HUDEP-2 (cell line): ENCODE measurements around the gene IQCK.
"Not testable (repeated sequence)": the region's sequence is repeated elsewhere in the genome, so short reads cannot be mapped to it uniquely, and the experiment has no call there.

Experiments used
- DNase-seq, 76 experiments: peaks; one replicate each; lab custom pipeline; 2025; ENCODE audit not compliant: unreplicated experiment in 76 of 76; lab: John Stamatoyannopoulos, UW

IQCK gene

DNA sequence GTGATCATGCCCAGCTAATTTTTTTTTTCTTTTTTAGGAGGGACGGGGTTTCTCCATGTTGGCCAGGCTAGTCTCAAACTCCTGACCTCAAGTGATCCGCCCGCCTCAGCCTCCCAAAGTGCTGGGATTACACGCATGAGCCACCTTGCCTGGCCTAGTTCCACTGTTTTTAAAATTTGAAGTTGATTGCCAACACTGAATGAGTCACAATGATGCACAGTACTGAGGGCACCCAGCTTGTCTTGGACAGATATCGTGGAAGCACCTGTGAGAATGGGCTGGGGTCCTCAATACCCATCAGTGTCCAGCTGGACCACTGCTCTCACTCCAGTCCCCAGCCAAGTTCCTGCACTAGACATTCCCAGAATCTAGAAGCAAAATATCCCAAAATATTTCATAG, 2.5 kb upstream of the IQCK start:
- DNase-seq: no peak

- no peak for DNase-seq
Measured at GRCh38 chr16:19716183-19716582, 1.9 kb upstream of the IQCK start.

DNA sequence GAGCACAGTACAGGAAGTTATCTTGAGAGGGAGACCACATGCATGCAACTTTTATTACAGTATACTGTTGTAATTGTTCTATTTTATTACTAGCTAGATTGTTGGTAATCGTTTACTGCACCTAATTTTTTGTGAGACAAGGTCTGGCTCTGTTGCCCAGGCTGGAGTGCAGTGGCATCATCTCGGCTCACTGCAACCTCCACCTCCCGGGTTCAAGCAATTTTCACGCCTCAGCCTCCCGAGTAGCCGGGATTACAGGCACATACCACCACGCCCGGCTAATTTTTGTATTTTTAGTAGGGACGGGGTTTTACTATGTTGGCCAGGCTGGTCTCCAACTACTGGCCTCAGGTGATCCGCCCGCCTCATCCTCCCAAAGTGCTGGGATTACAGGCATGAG, 1.3 kb upstream of the IQCK start:
- DNase-seq: not testable (repeated sequence)

GRCh38 chr16:19717314-19717713, 757 bp upstream of the IQCK start:
- peak in 2 of 76 experiments; percentile 8 to 12 for DNase-seq

DNA sequence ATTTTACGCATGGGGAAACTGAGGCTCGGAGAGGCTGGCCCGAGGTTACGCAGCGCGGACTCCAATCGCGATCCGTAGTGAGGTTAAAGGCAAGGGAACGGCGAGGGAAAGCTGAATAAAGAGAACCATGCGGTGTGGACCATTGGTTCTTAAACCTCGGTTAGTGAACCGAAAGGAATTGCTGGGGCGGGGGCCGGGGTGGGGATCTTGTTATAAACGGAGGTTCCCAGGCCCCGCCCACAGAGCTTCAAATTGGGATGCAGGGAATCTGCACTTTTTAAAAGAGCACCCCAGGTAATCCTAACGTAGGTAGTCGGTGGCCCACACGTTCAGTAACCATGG, 524 bp downstream of the IQCK start:
- DNase-seq: no peak

DNA sequence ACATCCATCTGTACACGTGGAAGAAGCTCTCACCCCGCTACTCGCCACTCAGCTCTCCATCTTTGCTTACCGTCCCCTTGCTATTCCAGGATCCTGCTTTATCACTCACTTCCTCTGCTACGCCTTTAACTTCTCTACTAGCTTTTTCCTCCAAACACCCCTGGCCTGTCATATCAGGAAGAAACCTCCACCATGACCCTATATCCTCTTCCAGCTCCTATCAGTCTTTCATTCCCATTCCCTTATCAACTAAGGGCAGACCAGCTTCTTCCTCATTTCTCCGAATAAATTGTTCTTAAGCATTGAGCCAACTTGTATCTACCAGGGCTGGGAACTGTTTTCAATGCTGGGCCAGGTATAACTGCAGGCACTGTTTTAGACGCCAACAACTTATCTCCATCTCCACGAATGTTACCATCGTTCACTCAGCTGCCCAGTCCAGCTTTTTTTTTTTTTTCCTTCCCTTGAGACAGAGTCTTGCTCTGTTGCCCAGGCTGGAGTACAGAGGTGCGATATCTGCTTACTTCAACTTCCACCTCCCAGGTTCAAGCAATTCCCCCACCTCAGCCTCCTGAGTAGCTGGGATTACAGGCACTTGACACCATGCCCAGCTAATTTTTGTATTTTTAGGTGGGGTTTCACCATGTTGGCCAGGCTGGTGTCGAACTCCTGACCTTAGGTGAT, 4.3 kb downstream of the IQCK start:
- DNase-seq: peak in 7 of 76 experiments; percentile 1 to 36 (median 22)

DNA sequence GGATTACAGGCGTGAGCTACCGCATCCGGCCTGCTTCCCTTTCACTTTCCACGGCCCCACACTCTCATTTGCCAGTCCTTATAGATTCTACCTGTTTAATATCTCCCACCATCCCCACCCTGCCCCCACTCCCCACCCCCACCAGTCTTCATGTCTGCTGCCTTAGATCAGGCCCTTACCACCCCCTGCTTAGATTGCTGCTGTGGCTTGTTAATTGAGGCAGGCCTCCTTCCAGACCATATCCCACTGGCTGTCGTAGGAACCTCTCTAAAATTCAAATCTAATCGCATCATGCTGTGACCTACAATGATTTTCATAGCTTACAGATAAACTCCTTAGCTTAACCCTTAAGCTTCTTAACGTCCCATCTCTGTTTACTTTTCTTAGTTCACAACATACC, 4.9 kb downstream of the IQCK start:
- no peak for DNase-seq

DNA sequence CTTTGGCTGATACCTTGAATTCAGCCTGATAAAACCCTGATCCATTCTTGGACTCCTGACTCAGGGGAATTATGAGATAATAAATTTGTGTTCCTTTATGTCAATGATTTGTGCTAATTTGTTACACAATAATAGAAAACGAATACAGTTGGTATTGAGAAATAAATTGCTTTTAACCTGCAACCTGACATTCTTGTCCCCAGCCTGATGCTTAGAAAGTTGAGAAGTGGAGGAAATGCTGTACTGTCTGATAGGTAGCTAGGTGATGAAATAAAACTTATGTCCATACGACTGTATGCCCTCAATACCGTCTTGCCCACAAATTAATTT, 10.5 kb downstream of the IQCK start:
- DNase-seq: no peak

GRCh38 chr16:19733551-19733950, 15.5 kb downstream of the IQCK start:
- no peak for DNase-seq

GRCh38 chr16:19735074-19735867, 17.2 kb downstream of the IQCK start:
- DNase-seq: no peak

- no peak for DNase-seq
Measured at GRCh38 chr16:19737306-19738038, 19.4 kb downstream of the IQCK start.

- no peak for DNase-seq
Measured at GRCh38 chr16:19741354-19741753, 23.3 kb downstream of the IQCK start.

DNA sequence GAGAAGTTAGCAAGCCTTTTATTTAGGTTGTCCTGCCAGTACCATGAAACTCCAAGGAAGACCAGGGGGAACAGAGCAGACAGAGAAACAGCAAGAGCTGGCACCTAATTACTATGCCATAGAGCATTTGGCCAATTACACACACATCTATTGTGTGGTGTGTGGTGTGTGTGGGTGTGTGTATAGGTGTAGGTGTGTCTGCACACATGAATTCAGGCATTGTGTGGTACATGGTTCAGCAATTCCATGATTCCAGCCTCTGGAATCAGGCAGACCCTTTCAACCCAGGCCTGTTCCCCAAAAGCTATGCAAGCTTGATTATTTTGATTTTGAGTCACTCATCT, 25.7 kb downstream of the IQCK start:
- no peak for DNase-seq

DNA sequence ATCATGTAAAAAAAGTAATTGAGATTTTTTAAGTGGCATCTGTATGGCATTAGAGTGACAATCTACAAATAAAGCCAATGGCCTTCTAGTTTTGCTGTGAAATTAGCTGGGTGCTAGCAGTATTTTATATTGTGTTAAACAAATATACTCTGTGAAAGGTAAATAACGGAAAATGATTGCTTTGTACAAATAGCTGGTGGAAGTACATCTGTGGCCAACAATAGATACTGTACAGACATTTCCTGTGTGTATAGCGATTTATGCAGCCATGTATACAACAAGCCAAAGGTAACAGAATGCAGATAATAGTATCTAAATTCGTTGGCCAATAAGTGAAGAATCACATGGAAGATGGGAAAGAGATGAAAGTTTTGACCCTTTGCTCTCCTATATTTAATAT, 26.6 kb downstream of the IQCK start:
- no peak for DNase-seq

- DNase-seq: no peak
Measured at GRCh38 chr16:19745286-19746010, 27.4 kb downstream of the IQCK start.

GRCh38 chr16:19746561-19746960, 28.5 kb downstream of the IQCK start:
- DNase-seq: peak in 4 of 76 experiments; percentile 1 to 12 (median 6)

DNA sequence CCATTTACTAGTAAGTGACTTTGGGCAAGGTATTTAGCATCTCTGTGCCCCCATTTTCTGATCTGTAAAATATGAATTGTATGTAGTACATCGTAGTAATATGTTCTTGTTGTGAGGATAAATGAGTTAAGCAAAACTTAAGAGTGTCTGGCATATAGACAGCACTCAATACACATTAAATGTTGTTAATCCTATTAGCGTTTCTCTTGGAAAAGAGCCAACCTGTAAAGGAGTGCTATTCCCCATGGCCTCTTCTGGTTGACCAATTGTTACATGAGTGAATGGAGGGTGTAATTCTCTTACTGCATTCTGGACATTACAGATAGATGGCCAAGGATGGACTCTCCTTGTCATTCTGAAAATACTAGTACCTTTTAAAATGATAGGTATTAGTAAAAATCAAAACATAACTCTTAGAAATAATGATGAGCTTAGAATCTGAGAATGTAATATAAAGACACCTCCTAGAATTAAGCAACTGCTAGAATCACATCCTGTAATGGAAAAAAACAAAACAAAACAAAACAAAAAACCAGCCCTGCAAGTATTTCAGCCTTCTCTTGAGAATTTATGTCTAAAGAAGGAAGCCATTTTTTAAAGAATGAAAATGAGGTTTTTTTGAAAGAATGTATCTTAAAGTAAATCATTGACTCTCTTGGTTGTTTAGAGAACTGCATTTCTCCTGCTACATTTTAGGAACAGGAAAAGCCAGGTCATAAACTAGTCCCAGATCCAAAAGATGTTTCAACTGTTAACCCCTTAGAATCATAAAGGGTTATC, 30.5 kb downstream of the IQCK start:
- DNase-seq: no peak

GRCh38 chr16:19749571-19750080, 31.6 kb downstream of the IQCK start:
- no peak for DNase-seq

DNA sequence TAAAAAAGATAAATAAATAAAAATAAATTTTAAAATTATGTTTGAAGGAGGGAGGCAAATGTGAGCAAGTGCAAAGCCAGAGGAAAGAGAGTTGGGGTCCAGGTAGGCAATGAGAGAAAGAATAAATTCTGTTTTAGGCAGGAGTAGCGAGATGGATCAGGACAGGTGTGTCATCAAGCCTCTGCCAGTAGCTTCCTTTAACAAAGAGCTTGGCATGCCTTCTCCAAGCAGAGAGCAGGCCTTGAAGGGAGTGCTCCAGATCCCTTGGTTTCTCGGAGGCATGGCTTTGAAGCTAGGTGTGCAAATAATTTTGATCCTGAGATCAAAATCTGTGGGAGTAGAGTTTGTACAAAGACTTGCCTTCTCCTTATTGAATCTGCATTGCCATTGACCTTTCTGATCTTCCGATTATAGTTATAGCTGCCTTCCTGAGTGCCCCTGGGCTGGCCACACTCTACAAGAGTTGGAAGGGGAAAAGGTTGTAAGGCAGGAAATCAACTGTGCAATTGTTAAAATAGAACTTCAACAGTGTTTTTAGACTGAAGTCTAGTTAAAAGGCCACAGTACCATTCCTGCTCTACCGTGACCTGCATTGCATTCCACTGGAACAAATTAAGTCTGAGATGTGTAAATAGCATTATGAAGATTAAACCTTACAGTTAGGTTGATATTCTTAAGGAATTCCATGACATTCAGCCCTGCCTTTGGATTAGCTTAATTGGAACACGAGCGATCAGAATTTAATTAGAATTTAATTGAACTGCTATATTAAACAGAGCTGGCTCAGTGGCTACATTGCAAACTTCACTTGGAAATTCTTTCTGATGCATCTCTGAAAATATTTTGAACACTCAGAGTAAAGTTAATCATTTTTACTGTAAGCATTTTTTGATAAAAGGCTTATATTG, 33.7 kb downstream of the IQCK start:
- DNase-seq: no peak
